RWPE1 (cell line): ENCODE measurements around the gene OR52B6.

ENCODE experiments used
- CTCF ChIA-PET: fragments of 350-600 bp; sonication (Branson Sonifier 250); formaldehyde crosslinking; extraction: SDS; loops from one replicate; lab custom pipeline; 2021; lab: Yijun Ruan, JAX
- POLR2A ChIA-PET: fragments of 400-600 bp; formaldehyde crosslinking; extraction: SDS; loops from one replicate; lab custom pipeline; 2020; ENCODE audit warnings: antibody characterized with exemption; ENCODE audit not compliant: low non-redundant PET; lab: Yijun Ruan, JAX
- DNase-seq: peaks from one replicate; pipeline ENCODE4 v3.0.0; 2012; ENCODE audit warnings: low spot score
- H3K27ac ChIP-seq: fragments of 450-650 bp; 2 replicates; pipeline ENCODE4 v1.5.1; 2017
- TF ChIP-seq, protein P1 (sequence below): fragments of 450-650 bp; conservative IDR thresholded peaks from 2 replicates; pipeline ENCODE4 v1.5.1; 2017; ENCODE audit warnings: low read depth, mild to moderate bottlenecking

Gene OR52B6, protein sequence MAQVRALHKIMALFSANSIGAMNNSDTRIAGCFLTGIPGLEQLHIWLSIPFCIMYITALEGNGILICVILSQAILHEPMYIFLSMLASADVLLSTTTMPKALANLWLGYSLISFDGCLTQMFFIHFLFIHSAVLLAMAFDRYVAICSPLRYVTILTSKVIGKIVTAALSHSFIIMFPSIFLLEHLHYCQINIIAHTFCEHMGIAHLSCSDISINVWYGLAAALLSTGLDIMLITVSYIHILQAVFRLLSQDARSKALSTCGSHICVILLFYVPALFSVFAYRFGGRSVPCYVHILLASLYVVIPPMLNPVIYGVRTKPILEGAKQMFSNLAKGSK

DNA sequence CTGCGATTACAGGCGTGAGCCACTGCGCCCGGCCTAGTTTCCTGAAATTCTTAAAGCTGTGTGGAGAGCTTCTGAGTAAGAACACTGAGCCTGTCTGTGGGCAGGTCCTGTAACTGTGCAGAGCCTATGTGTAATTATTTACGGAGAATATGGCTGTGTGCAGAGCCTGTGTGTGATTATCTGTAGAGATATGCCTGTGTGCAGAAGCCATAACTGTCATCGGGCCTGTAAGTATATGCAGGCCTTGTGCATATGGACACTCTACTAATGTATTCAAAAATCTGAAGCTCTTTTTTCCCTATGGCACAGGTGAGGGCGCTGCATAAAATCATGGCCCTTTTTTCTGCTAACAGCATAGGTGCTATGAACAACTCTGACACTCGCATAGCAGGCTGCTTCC lies at the start of gene OR52B6:
OR52B6 (plus strand) TSS at position 301 of the 400 bp plus-strand sequence; CDS start at position 301, 0 bp downstream.
- CTCF ChIA-PET = interaction anchor here (0.6 kb wide), 1 partner anchor 522 kb away, joined by 3 read pairs; no protein-coding TSS in a partner anchor
- H3K27ac ChIP-seq = no peak within 1 kb of the TSS
- POLR2A ChIA-PET = no interaction called here
- DNase-seq = no peak
- TF ChIP-seq, protein P1, sequence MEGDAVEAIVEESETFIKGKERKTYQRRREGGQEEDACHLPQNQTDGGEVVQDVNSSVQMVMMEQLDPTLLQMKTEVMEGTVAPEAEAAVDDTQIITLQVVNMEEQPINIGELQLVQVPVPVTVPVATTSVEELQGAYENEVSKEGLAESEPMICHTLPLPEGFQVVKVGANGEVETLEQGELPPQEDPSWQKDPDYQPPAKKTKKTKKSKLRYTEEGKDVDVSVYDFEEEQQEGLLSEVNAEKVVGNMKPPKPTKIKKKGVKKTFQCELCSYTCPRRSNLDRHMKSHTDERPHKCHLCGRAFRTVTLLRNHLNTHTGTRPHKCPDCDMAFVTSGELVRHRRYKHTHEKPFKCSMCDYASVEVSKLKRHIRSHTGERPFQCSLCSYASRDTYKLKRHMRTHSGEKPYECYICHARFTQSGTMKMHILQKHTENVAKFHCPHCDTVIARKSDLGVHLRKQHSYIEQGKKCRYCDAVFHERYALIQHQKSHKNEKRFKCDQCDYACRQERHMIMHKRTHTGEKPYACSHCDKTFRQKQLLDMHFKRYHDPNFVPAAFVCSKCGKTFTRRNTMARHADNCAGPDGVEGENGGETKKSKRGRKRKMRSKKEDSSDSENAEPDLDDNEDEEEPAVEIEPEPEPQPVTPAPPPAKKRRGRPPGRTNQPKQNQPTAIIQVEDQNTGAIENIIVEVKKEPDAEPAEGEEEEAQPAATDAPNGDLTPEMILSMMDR = no peak

DNA sequence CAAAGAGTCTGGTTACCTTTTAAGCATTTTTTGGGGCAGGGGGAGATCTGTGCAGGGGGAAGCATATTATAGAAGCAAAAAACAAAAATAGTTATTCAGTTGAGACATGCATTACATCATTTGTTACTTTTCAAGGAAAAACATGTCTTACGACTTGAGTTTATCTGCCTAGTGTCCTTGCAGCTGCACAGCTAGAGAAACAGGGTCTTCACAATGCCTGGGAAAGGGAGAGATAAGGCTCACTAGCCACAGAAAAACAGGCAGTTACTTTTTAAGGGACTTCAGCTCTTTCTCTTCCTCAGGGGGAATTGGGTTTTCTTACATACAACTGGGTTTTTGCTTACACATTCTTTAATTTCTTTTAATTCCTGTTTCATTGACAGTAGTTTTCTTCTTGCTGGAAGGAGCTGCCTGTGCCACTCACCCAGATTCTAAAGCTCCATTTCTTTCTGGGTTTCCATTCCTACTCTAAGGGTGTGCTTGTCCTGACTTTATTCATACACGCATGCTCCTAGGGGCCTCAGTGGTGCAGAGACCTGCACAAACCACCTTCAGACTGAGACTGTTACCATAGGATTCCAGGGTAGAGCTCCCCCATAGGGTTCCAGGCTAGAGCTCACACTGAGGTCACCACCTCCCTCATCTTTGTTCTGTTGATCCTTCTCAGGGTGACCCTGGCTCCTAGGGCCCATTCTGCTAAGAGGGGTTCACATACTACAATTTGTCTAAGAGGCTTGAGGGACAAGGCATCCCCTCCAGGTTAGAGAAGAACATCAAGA lies 49.4 kb upstream of the OR52B6 start:
- TF ChIP-seq, protein P1 = no peak
- POLR2A ChIA-PET = no interaction called here
- no peak for DNase-seq
- no peak overlapping the region for H3K27ac ChIP-seq
- CTCF ChIA-PET = interaction anchor here (0.6 kb wide), 1 partner anchor 912 kb away, joined by 3 read pairs; no protein-coding TSS in a partner anchor

DNA sequence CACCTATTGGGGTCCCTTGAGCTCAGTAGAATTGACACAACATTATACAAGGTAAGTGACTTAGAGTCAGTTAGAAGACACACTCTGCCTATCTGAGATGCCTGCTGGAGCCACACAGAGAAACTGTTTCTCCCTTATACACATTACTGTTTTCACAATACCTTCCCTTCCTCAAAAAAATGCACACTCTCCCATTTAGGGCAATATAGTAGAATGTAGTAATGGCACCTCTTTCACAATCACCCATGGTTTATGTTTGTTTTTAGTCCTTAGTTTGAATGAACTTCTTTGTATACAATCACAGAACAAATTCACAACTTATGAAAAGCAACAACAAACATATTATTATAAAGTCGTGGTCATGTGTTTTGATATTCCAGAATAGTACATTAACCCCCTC lies 46.6 kb upstream of the OR52B6 start:
- H3K27ac ChIP-seq = no peak overlapping the region
- TF ChIP-seq, protein P1 = no peak
- DNase-seq = no peak
- ChIA-PET POLR2A (no interaction called here), CTCF (no interaction called here)

DNA sequence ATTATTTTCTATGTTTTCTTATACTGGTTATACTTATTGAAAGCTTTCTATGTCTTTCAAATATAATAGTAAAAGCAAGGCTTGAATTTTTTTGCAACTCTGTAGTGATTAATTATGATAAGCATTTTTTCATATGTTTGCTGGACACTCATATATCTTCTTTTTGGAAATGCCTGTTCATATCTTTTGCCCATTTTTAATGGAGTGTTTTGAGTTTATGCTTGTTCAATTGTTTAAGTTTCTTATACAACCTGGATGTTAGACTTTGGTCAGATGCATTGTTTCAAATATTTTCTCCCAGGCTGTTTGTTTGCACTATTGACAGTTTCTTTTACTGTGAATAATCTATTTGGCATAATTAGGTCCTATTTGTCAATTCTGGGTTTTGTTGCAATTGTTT lies 44.2 kb upstream of the OR52B6 start:
- TF ChIP-seq, protein P1 = no peak
- ChIA-PET CTCF (no interaction called here), POLR2A (no interaction called here)
- no peak for DNase-seq
- no peak overlapping the region for H3K27ac ChIP-seq

DNA sequence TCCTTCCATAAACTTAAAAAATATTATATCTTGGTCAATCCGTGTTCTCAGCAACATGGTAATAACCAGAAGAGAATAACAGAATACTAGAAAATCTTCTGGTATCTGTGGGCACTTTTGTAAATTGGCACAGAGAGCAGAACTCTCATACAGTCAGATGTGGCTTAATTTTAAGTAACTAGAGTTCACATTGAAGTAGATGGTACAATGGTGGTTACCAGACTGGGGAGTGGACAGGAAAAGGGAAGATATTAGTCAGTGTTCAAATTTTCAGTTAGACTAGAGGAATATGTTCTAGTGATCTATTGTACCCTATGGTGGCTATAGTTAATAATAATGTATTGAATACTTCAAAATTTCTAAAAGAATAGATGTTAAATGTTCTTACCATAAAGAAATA lies 39.2 kb upstream of the OR52B6 start:
- no peak for DNase-seq
- TF ChIP-seq, protein P1 = no peak
- ChIA-PET CTCF (no interaction called here), POLR2A (no interaction called here)
- H3K27ac ChIP-seq = no peak overlapping the region

DNA sequence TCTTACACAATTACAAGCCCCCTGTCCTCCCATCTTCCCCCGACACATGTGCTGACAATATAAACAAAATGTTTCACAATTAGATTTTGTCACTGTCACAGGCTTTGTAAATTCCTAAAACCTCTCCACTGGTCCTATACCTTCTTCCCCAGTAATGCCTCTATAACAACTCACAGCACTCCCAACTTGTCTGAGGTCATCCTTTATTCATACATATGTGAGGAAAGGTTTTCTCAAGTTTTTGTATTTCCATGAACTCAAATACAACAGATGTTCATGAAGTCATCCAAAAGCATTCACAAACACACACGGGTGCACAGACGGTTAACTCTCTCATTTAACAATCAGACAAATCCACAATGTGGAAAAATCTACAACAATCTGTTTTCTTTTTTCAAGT lies 34.2 kb upstream of the OR52B6 start:
- ChIA-PET CTCF (interaction anchor here (0.7 kb wide), 1 partner anchor 88 kb away, joined by 4 read pairs; no protein-coding TSS in a partner anchor), POLR2A (no interaction called here)
- TF ChIP-seq, protein P1 = no peak
- no peak overlapping the region for H3K27ac ChIP-seq
- DNase-seq = no peak
